Common myeloid progenitor, CD34-positive (primary cell): ENCODE data around the gene TUG1. TPM values are rescaled to one million over a fixed set of nuclear protein-coding genes. Genes with fewer than 3 reads are reported as not detected.
A peak's percentile ranks its signal among the peaks of the same experiment; 100 is the strongest.

Experiments used
- CTCF ChIA-PET: fragments of 350-600 bp; sonication (Branson Sonifier 250); formaldehyde crosslinking; loops from one replicate; lab custom pipeline; 2021; ENCODE audit warnings: antibody characterized with exemption; lab: Charles Lee
- POLR2A ChIA-PET: fragments of 350-600 bp; sonication (Branson Sonifier 250); formaldehyde crosslinking; loops from one replicate; lab custom pipeline; 2021; ENCODE audit warnings: antibody characterized with exemption; lab: Charles Lee
- DNase-seq, 3 donors: peaks; one replicate each; pipeline versions ENCODE4 v3.0.0 to v3.0.0-alpha.2; 2013
- H3K27ac ChIP-seq, 2 experiments: 1 replicate in 1 of 2; 2 replicates in 1 of 2; pipeline ENCODE4 v1.7.0; 2013; ENCODE audit warnings: inconsistent platforms in 2 of 2, low read length in 2 of 2, mild to moderate bottlenecking in 2 of 2, low read depth in 1 of 2, moderate library complexity in 1 of 2; ENCODE audit not compliant: severe bottlenecking in 2 of 2, insufficient read depth in 1 of 2, poor library complexity in 1 of 2
- H3K27me3 ChIP-seq, 5 experiments: replicated peaks in 2 of 5; 1 replicate in 3 of 5; 2 replicates in 2 of 5; pipeline versions ENCODE4 v1.6.1 to v1.7.0; 2013; ENCODE audit warnings: low read length in 4 of 5, mild to moderate bottlenecking in 2 of 5, moderate library complexity in 2 of 5, inconsistent platforms in 1 of 5; ENCODE audit not compliant: insufficient read depth in 5 of 5, control insufficient read depth in 4 of 5
- H3K36me3 ChIP-seq, 4 experiments: 1 replicate in 2 of 4; 2 replicates in 2 of 4; pipeline versions ENCODE4 v1.6.1 to v1.7.0; 2013; ENCODE audit warnings: low read length in 3 of 4, control low read depth in 1 of 4, mild to moderate bottlenecking in 1 of 4; ENCODE audit not compliant: control insufficient read depth in 4 of 4, insufficient read depth in 4 of 4
- H3K4me1 ChIP-seq, 4 experiments: 1 replicate in 3 of 4; 2 replicates in 1 of 4; pipeline versions ENCODE4 v1.6.1 to v1.7.1; 2013; ENCODE audit warnings: low read length in 3 of 4, mild to moderate bottlenecking in 3 of 4, control low read depth in 1 of 4, inconsistent platforms in 1 of 4, moderate library complexity in 1 of 4; ENCODE audit not compliant: control insufficient read depth in 4 of 4, insufficient read depth in 4 of 4; ENCODE audit errors: control extremely low read depth in 1 of 4
- H3K4me3 ChIP-seq, 7 experiments: 1 replicate in 4 of 7; 2 replicates in 3 of 7; pipeline versions ENCODE4 v1.5.1 to v1.7.0; 2013; ENCODE audit warnings: mild to moderate bottlenecking in 7 of 7, low read length in 6 of 7, moderate library complexity in 6 of 7, inconsistent platforms in 2 of 7, low read depth in 2 of 7, control low read depth in 1 of 7; ENCODE audit not compliant: insufficient read depth in 4 of 7, control insufficient read depth in 1 of 7; ENCODE audit errors: extremely low read depth in 1 of 7
- H3K9me3 ChIP-seq, 5 experiments: 1 replicate in 4 of 5; 2 replicates in 1 of 5; pipeline versions ENCODE4 v1.6.1 to v1.7.1; 2013; ENCODE audit warnings: low read length in 4 of 5, mild to moderate bottlenecking in 2 of 5, inconsistent platforms in 1 of 5, low read depth in 1 of 5, moderate library complexity in 1 of 5; ENCODE audit not compliant: control insufficient read depth in 4 of 5, insufficient read depth in 2 of 5; ENCODE audit errors: control extremely low read depth in 1 of 5
- WGBS: methylation state at CpG from one replicate; pipeline ENCODE4 v1.1.5; 2013; ENCODE audit not compliant: insufficient coverage; 5-methylcytosine and 5-hydroxymethylcytosine counted together
- polyA plus RNA-seq: library from polyadenylated mRNA; unstranded; fragments of 120-200 nt; gene quantifications from one replicate; pipeline ENCODE4 v1.2.1, GENCODE V29; 2013

TUG1 gene
- polyA plus RNA-seq = 115 TPM

- WGBS = under 1% methylated on average over 58 of the region's 67 CpGs
- CTCF ChIA-PET = interaction anchor here (1.4 to 2.1 kb wide), 2 partner anchors 19 to 116 kb away, joined by 6 to 9 read pairs; no protein-coding TSS in a partner anchor
- H3K9me3 ChIP-seq = peaks cover 8 to 50% (median 34%) of the 10 kb centered on the region in 5 experiments
- peak; percentile 98 to 99 (median 99) for DNase-seq
- peaks cover 0 to 15% (median 12%) of the 10 kb centered on the region in 4 experiments for H3K4me1 ChIP-seq
- H3K4me3 ChIP-seq = peak within 1 kb of the TSS; percentile 68 to 84 (median 77)
- peaks cover 14 to 53% (median 39%) of the 10 kb centered on the region in 4 experiments for H3K36me3 ChIP-seq
- no peaks in the 10 kb centered on the region for H3K27me3 ChIP-seq
- H3K27ac ChIP-seq = peak within 1 kb of the TSS; percentile 87 to 95
- POLR2A ChIA-PET = interaction anchor here (0.5 to 1.0 kb wide), 3 partner anchors 112 to 513 kb away, joined by 3 to 5 read pairs (median 4); partner anchors contain the start of gene SMTN
Observed at GRCh38 chr22:30968924-30969531, at the start of gene TUG1. Gene TUG1, plus strand, starts transcription at chr22:30969265.

GRCh38 chr22:30919973-30920372 is 49.1 kb upstream of the TUG1 start:
- WGBS = 100% methylated on average over 1 of the region's 7 CpGs
- peaks cover 0 to 15% (median 3%) of the 10 kb centered on the region in 4 experiments for H3K36me3 ChIP-seq
- CTCF ChIA-PET = interaction anchor here (0.6 to 6.2 kb wide), 26 partner anchors 8 to 781 kb away, joined by 3 to 53 read pairs (median 3); partner anchors contain the start of gene SELENOM

GRCh38 chr22:30920407-30920806 is 48.7 kb upstream of the TUG1 start:
- ChIA-PET POLR2A (interaction anchor here (0.7 kb wide), 1 partner anchor 83 kb away, joined by 3 read pairs; no protein-coding TSS in a partner anchor), CTCF (interaction anchor here (0.6 to 6.2 kb wide), 25 partner anchors 8 to 781 kb away, joined by 3 to 53 read pairs (median 3); partner anchors contain the start of gene SELENOM)
- H3K27me3 ChIP-seq = peaks cover 0 to 8% (median 0%) of the 10 kb centered on the region in 5 experiments
- H3K4me3 ChIP-seq = peak overlapping the region in 4 of 7 experiments; percentile 30 to 78 (median 54)
- H3K36me3 ChIP-seq = peaks cover 0 to 19% (median 5%) of the 10 kb centered on the region in 4 experiments
- no peak overlapping the region for H3K27ac ChIP-seq
- peak; percentile 84 to 90 (median 89) for DNase-seq
- peaks cover 0 to 22% (median 11%) of the 10 kb centered on the region in 4 experiments for H3K4me1 ChIP-seq
- H3K9me3 ChIP-seq = peaks cover 0 to 5% (median 0%) of the 10 kb centered on the region in 5 experiments
- 0% methylated on average over 2 of the region's 9 CpGs for WGBS

More at GRCh38 chr22:30919973-30920372, 49.1 kb upstream of the TUG1 start:
- POLR2A ChIA-PET = interaction anchor here (0.7 kb wide), 1 partner anchor 83 kb away, joined by 3 read pairs; no protein-coding TSS in a partner anchor
- H3K27ac ChIP-seq = no peak overlapping the region
- no peak for DNase-seq
- peaks cover 0 to 8% (median 0%) of the 10 kb centered on the region in 5 experiments for H3K27me3 ChIP-seq
- no peak overlapping the region for H3K4me3 ChIP-seq
- H3K4me1 ChIP-seq = peaks cover 0 to 22% (median 11%) of the 10 kb centered on the region in 4 experiments
- peaks cover 0 to 5% (median 0%) of the 10 kb centered on the region in 5 experiments for H3K9me3 ChIP-seq

DNA sequence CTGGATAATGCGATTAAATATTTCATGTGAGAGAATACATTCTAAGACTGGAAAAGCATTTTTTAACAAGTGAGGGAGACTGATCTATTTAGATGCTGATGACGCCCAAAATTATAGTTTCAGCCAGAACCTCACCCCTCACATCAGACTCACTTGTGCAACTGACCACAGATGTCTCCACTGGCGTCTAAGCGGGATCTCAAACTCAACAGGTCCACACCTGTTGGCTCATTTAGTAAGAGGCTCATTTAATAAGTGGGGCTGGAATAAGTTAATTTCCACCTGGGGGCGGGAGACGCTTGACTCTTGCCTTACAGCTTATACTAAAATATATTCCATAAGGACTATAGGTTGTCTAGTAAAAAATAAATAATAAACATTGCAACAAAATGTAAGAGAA is 48.0 kb upstream of the TUG1 start:
- CTCF ChIA-PET = interaction anchor here (1.0 to 6.2 kb wide), 10 partner anchors 9 to 286 kb away, joined by 3 to 53 read pairs (median 4); no protein-coding TSS in a partner anchor
- DNase-seq = peak in 2 of 3 donors; percentile 14 to 24
- H3K4me1 ChIP-seq = peaks cover 0 to 22% (median 11%) of the 10 kb centered on the region in 4 experiments
- 33% methylated on average over 2 of the region's 6 CpGs for WGBS
- no peaks in the 10 kb centered on the region for H3K9me3 ChIP-seq
- H3K27me3 ChIP-seq = peaks cover 0 to 8% (median 0%) of the 10 kb centered on the region in 5 experiments
- H3K4me3 ChIP-seq = peak overlapping the region in 5 of 7 experiments; percentile 51 to 78 (median 60)
- H3K27ac ChIP-seq = no peak overlapping the region
- POLR2A ChIA-PET = no interaction called here
- peaks cover 0 to 26% (median 8%) of the 10 kb centered on the region in 4 experiments for H3K36me3 ChIP-seq

DNA sequence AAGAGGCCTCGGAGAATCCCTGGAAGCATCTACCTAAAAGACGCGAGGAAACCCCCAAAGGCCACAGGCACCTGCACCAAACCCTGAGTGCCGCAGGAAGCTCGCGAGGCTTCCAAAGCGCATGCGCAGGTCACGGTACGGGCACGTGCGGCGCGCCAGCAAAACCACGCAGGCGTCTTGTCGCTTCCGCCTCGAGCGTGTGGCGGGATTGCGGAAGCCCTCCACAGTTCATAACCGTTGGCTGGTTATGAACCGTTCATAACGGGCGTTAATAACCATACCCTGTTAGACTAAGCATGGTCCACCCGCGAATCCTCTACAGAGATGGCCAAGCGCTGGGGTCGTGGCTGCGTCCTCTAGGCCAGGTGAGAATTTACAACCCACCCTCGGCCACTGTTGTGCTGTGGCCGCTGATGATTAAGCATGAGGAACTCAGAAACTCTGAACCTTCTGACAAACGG is 46.9 kb upstream of the TUG1 start:
- peaks cover 0 to 36% (median 16%) of the 10 kb centered on the region in 4 experiments for H3K36me3 ChIP-seq
- no peaks in the 10 kb centered on the region for H3K9me3 ChIP-seq
- WGBS = 51% methylated on average over 31 of the region's 34 CpGs
- peak; percentile 89 to 93 (median 89) for DNase-seq
- ChIA-PET CTCF (interaction anchor here (0.7 to 6.2 kb wide), 5 partner anchors 9 to 287 kb away, joined by 3 to 53 read pairs (median 3); no protein-coding TSS in a partner anchor), POLR2A (no interaction called here)
- peaks cover 0 to 22% (median 11%) of the 10 kb centered on the region in 4 experiments for H3K4me1 ChIP-seq
- H3K27me3 ChIP-seq = peaks cover 0 to 8% (median 0%) of the 10 kb centered on the region in 5 experiments
- H3K27ac ChIP-seq = no peak overlapping the region
- peak overlapping the region; percentile 11 to 78 (median 53) for H3K4me3 ChIP-seq

GRCh38 chr22:30923168-30923900 is 45.7 kb upstream of the TUG1 start:
- CTCF ChIA-PET = interaction anchor here (1.3 to 6.2 kb wide), 4 partner anchors 13 to 160 kb away, joined by 3 to 53 read pairs (median 3); no protein-coding TSS in a partner anchor
- DNase-seq = no peak
- H3K36me3 ChIP-seq = peaks cover 0 to 48% (median 24%) of the 10 kb centered on the region in 4 experiments
- no peak overlapping the region for H3K27ac ChIP-seq
- peaks cover 0 to 22% (median 11%) of the 10 kb centered on the region in 4 experiments for H3K4me1 ChIP-seq
- 99% methylated on average over 7 of the region's 9 CpGs for WGBS
- POLR2A ChIA-PET = interaction anchor here (0.8 kb wide), 1 partner anchor 321 kb away, joined by 3 read pairs; no protein-coding TSS in a partner anchor
- H3K4me3 ChIP-seq = no peak overlapping the region
- H3K9me3 ChIP-seq = no peaks in the 10 kb centered on the region
- H3K27me3 ChIP-seq = peaks cover 0 to 8% (median 0%) of the 10 kb centered on the region in 5 experiments
